ENCODE measurements around the gene STAG2. TPM values are rescaled to one million over a fixed set of nuclear protein-coding genes. Genes with fewer than 3 reads are reported as not detected.

The STAG2 gene
- total RNA-seq, 1 donor from 2014 or later, result 58.0 TPM

Other genes starting within 250 kb of the STAG2 start
- 63.8 TPM for gene THOC2, start 228.7 kb upstream of the STAG2 start, total RNA-seq
- 57.7 TPM for gene XIAP, start 101.7 kb upstream of the STAG2 start, total RNA-seq

Data from mucosa of gallbladder (tissue), 1 donor.